ENCODE results near the gene LYST. TPM values are rescaled to one million over a fixed set of nuclear protein-coding genes. Genes with fewer than 3 reads are reported as not detected.

Gene LYST
- total and polyA plus RNA-seq, 10 of the 15 experiments (the other 5 are each of a cell fraction or from before 2014, with no cell fraction given), result 3.3 to 28.1 (median 5.6) TPM

DNA sequence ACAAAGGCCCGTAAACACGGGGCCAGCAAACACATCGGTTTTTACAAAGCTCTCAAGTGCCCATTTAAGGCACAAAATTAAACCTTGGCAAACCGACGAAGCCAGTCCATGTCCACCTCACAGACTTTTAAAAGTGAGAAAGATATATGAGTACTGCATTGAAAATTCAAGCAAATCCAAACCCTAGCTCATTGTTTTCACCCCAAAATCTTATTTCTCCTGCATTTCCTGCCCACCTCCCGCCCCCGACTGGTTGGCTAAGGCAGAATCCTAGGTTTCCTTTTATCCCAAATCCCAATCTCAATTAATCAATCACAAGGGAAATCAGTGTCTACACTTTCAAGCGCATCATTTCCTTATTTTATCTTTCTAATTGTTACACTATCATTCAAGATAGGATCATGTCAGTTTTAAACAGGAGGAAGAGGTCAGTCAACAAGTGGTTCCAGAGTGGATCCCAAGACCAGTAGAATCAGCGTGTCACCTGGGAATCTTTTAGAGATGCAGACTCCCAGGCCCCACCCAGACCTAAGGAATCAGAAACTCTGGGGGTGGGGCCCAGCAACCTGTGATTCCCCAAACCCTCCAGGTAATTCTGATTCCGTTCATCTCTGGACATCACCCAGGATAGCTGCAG, 215.4 kb downstream of the LYST start:
- intact Hi-C loops (cut with micrococcal nuclease; ENCODE audit: unreplicated experiment), result no loop called here
- TF ChIP-seq, protein P1, sequence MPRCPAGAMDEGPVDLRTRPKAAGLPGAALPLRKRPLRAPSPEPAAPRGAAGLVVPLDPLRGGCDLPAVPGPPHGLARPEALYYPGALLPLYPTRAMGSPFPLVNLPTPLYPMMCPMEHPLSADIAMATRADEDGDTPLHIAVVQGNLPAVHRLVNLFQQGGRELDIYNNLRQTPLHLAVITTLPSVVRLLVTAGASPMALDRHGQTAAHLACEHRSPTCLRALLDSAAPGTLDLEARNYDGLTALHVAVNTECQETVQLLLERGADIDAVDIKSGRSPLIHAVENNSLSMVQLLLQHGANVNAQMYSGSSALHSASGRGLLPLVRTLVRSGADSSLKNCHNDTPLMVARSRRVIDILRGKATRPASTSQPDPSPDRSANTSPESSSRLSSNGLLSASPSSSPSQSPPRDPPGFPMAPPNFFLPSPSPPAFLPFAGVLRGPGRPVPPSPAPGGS (IDR thresholded peaks at IDR 0.05; ENCODE audit: borderline replicate concordance, insufficient read depth, low read depth, low read length, poor library complexity, severe bottlenecking), result no peak
- TF ChIP-seq PAX8 (IDR thresholded peaks at IDR 0.05) (no peak), SPI1 (IDR thresholded peaks at IDR 0.05; ENCODE audit: borderline replicate concordance, insufficient read depth, low read depth, low read length) (no peak), TARDBP (IDR thresholded peaks at IDR 0.05; ENCODE audit: borderline replicate concordance) (no peak), STAT3 (IDR thresholded peaks at IDR 0.05; ENCODE audit: low read depth, low read length) (no peak), BCL11A (IDR thresholded peaks at IDR 0.05; ENCODE audit: low read depth, low read length) (no peak), POLR2AphosphoS5 (IDR thresholded peaks at IDR 0.05; ENCODE audit: low read length) (no peak), CHD1 (IDR thresholded peaks at IDR 0.05; ENCODE audit: low read depth, low read length) (no peak), RCOR1 (conservative IDR thresholded peaks at IDR 0.05; ENCODE audit: low read depth, low read length) (no peak)
- TF ChIP-seq, protein P2, sequence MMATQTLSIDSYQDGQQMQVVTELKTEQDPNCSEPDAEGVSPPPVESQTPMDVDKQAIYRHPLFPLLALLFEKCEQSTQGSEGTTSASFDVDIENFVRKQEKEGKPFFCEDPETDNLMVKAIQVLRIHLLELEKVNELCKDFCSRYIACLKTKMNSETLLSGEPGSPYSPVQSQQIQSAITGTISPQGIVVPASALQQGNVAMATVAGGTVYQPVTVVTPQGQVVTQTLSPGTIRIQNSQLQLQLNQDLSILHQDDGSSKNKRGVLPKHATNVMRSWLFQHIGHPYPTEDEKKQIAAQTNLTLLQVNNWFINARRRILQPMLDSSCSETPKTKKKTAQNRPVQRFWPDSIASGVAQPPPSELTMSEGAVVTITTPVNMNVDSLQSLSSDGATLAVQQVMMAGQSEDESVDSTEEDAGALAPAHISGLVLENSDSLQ (IDR thresholded peaks at IDR 0.05), result no peak
- TF ChIP-seq, protein P3, sequence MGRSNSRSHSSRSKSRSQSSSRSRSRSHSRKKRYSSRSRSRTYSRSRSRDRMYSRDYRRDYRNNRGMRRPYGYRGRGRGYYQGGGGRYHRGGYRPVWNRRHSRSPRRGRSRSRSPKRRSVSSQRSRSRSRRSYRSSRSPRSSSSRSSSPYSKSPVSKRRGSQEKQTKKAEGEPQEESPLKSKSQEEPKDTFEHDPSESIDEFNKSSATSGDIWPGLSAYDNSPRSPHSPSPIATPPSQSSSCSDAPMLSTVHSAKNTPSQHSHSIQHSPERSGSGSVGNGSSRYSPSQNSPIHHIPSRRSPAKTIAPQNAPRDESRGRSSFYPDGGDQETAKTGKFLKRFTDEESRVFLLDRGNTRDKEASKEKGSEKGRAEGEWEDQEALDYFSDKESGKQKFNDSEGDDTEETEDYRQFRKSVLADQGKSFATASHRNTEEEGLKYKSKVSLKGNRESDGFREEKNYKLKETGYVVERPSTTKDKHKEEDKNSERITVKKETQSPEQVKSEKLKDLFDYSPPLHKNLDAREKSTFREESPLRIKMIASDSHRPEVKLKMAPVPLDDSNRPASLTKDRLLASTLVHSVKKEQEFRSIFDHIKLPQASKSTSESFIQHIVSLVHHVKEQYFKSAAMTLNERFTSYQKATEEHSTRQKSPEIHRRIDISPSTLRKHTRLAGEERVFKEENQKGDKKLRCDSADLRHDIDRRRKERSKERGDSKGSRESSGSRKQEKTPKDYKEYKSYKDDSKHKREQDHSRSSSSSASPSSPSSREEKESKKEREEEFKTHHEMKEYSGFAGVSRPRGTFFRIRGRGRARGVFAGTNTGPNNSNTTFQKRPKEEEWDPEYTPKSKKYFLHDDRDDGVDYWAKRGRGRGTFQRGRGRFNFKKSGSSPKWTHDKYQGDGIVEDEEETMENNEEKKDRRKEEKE (IDR thresholded peaks at IDR 0.05), result no peak
- TF ChIP-seq, protein P4, sequence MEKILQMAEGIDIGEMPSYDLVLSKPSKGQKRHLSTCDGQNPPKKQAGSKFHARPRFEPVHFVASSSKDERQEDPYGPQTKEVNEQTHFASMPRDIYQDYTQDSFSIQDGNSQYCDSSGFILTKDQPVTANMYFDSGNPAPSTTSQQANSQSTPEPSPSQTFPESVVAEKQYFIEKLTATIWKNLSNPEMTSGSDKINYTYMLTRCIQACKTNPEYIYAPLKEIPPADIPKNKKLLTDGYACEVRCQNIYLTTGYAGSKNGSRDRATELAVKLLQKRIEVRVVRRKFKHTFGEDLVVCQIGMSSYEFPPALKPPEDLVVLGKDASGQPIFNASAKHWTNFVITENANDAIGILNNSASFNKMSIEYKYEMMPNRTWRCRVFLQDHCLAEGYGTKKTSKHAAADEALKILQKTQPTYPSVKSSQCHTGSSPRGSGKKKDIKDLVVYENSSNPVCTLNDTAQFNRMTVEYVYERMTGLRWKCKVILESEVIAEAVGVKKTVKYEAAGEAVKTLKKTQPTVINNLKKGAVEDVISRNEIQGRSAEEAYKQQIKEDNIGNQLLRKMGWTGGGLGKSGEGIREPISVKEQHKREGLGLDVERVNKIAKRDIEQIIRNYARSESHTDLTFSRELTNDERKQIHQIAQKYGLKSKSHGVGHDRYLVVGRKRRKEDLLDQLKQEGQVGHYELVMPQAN (conservative IDR thresholded peaks at IDR 0.05), result no peak

More for the DNA sequence above, 215.4 kb downstream of the LYST start:
- no peaks in the 10 kb centered on the region; the same call in 1 of the 2 replicates for H3K4me1 ChIP-seq (ENCODE audit: control insufficient read depth, insufficient read depth, low read length)
- H3K4me2 ChIP-seq (ENCODE audit: control insufficient read depth, insufficient read depth), result no peak overlapping the region
- H3K27me3 ChIP-seq (replicated peaks in 1 of 2; ENCODE audit: control insufficient read depth in 2 of 2, insufficient read depth in 2 of 2, low read length in 1 of 2), result peaks cover 1 to 17% of the 10 kb centered on the region in 2 experiments; a peak in 3 of 4 replicates
- ChIA-PET RAD21 (ENCODE audit: unreplicated experiment) (no interaction called here), POLR2A (no interaction called here), SMC1A (ENCODE audit: uncharacterized antibody, unreplicated experiment) (interaction anchor here (0.6 to 1.5 kb wide), 2 partner anchors 321 to 1407 kb away, joined by 3 read pairs; no protein-coding TSS in a partner anchor), CTCF (interaction anchor here (0.9 kb wide), 1 partner anchor 19 kb away, joined by 3 read pairs; no protein-coding TSS in a partner anchor)
- in situ Hi-C loops (cut with MboI), result no loop called here
- H3K79me2 ChIP-seq (ENCODE audit: control insufficient read depth, insufficient read depth, low read length), result no peaks in the 10 kb centered on the region
- FAIRE-seq (no peak), DNase-seq (ENCODE audit: low read depth, low spot score) (no peak), ATAC-seq (no peak)
- no peaks in the 10 kb centered on the region for H4K20me1 ChIP-seq (ENCODE audit: control insufficient read depth, insufficient read depth)
- WGBS (ENCODE audit: insufficient coverage, insufficient replicate concordance, low lambda C conversion rate, missing lambda C conversion rate), result 34% methylated on average over 10 of the region's 10 CpGs
- no peak overlapping the region for H3K27ac ChIP-seq (ENCODE audit: control insufficient read depth, insufficient read depth)
- no peaks in the 10 kb centered on the region for H3K36me3 ChIP-seq (ENCODE audit: control insufficient read depth in 2 of 2, insufficient read depth in 2 of 2, low read length in 1 of 2)
- no peak overlapping the region for H2AFZ ChIP-seq (ENCODE audit: control insufficient read depth, low read depth, low read length)
- no peaks in the 10 kb centered on the region for H3K9me3 ChIP-seq (replicated peaks; ENCODE audit: control insufficient read depth, insufficient read depth, low read length)
- BruUV-seq (replicated peaks), result no TSS peak
- H3K9ac ChIP-seq (ENCODE audit: control insufficient read depth, insufficient read depth, low read length), result no peak overlapping the region
- no peak overlapping the region for H3K4me3 ChIP-seq
